PC-3 (cell line): ENCODE results near the gene LMO3. TPM values are rescaled to one million over a fixed set of nuclear protein-coding genes. Genes with fewer than 3 reads are reported as not detected.

ENCODE experiments used
- ATAC-seq: fragments of 200-7000 bp; cut with Tn5 transposase; 2 replicates; pipeline ENCODE4 v1.9.1; 2020; ENCODE audit warnings: mild to moderate bottlenecking, moderate library complexity
- BruUV-seq: library from RNA; stranded (reverse); fragments of 400-500 nt; replicated peaks from 2 replicates; lab custom pipeline; 2021; lab: Mats Ljungman, UMichigan
- CTCF ChIA-PET: fragments of 300-600 bp; sonication (Branson Sonifier 250); formaldehyde crosslinking; loops from one replicate; lab custom pipeline; 2022; ENCODE audit warnings: antibody characterized with exemption; lab: Charles Lee
- POLR2A ChIA-PET: fragments of 300-600 bp; sonication (Branson Sonifier 250); formaldehyde crosslinking; loops from one replicate; lab custom pipeline; 2022; ENCODE audit warnings: antibody characterized with exemption; ENCODE audit not compliant: unreplicated experiment; lab: Charles Lee
- DNase-seq: peaks from one replicate; pipeline ENCODE4 v3.0.0-alpha.2; 2015
- H2AFZ ChIP-seq: fragments of 300-600 bp; sonication (generic); 2 replicates; pipeline ENCODE4 v1.6.0; 2016; ENCODE audit warnings: antibody characterized with exemption, low read length
- H3F3A ChIP-seq: fragments of 300-600 bp; sonication (generic); one replicate; pipeline ENCODE4 v1.6.0; 2017; ENCODE audit warnings: antibody characterized with exemption, low read length, control low read depth, mild to moderate bottlenecking; ENCODE audit not compliant: unreplicated experiment
- H3K27ac ChIP-seq: fragments of 300-600 bp; sonication (generic); 2 replicates; pipeline ENCODE4 v1.5.1; 2016; ENCODE audit warnings: mild to moderate bottlenecking, low read length
- H3K27me3 ChIP-seq: fragments of 300-600 bp; sonication (generic); 2 replicates; pipeline ENCODE4 v1.6.1; 2016; ENCODE audit warnings: low read length, mixed read lengths
- H3K36me3 ChIP-seq: fragments of 300-600 bp; sonication (generic); 2 replicates; pipeline ENCODE4 v1.6.1; 2016; ENCODE audit warnings: low read depth, mixed run types, low read length, mixed read lengths
- H3K4me1 ChIP-seq: fragments of 300-600 bp; sonication (generic); 2 replicates; pipeline ENCODE4 v1.5.1; 2016; ENCODE audit warnings: low read length; ENCODE audit not compliant: insufficient read depth
- H3K4me2 ChIP-seq: fragments of 300-600 bp; sonication (generic); 2 replicates; pipeline ENCODE4 v1.6.0; 2016; ENCODE audit warnings: low read length
- H3K4me3 ChIP-seq: fragments of 300-600 bp; sonication (generic); 2 replicates; pipeline ENCODE4 v1.5.1; 2016; ENCODE audit warnings: mild to moderate bottlenecking, low read length, mixed read lengths
- H3K79me2 ChIP-seq: fragments of 300-600 bp; sonication (generic); 2 replicates; pipeline ENCODE4 v1.6.1; 2017; ENCODE audit warnings: low read length, mixed read lengths
- H3K9ac ChIP-seq: fragments of 300-600 bp; sonication (generic); 2 replicates; pipeline ENCODE4 v1.6.0; 2016; ENCODE audit warnings: mild to moderate bottlenecking, low read length
- H3K9me2 ChIP-seq: fragments of 300-600 bp; sonication (generic); replicated peaks from 2 replicates; pipeline ENCODE4 v1.6.1; 2016; ENCODE audit warnings: mixed run types, low read length, mixed read lengths
- H3K9me3 ChIP-seq: fragments of 300-600 bp; sonication (generic); 2 replicates; pipeline ENCODE4 v1.6.1; 2016; ENCODE audit warnings: low read length, mixed read lengths
- H4K20me1 ChIP-seq: fragments of 300-600 bp; sonication (generic); 2 replicates; pipeline ENCODE4 v1.6.1; 2016; ENCODE audit warnings: low read length, mixed read lengths
- CTCF ChIP-seq: fragments of 300-600 bp; sonication (generic); conservative IDR thresholded peaks from 2 replicates; pipeline ENCODE4 v1.5.1; 2017; ENCODE audit warnings: antibody characterized with exemption, low read depth, mild to moderate bottlenecking, low read length
- EZH2 ChIP-seq: fragments of 300-600 bp; sonication (generic); IDR thresholded peaks from one replicate; pipeline ENCODE4 v1.6.1; 2017; ENCODE audit warnings: antibody characterized with exemption, mild to moderate bottlenecking, low read length; ENCODE audit not compliant: unreplicated experiment
- EZH2phosphoT487 ChIP-seq: fragments of 300-600 bp; sonication (generic); IDR thresholded peaks from 2 replicates; pipeline ENCODE4 v1.6.1; 2018; ENCODE audit warnings: mild to moderate bottlenecking, antibody characterized with exemption, low read length, borderline replicate concordance
- intact Hi-C: fragments of 100-400 bp; cut with micrococcal nuclease; formaldehyde crosslinking; loops from 2 replicates; pipeline ENCODE4 v1.9.0; 2023
- total RNA-seq: library from RNA; depleted of rRNA; stranded (reverse); fragments of >200 nt; gene quantifications from 2 replicates; pipeline ENCODE4 v1.2.3, GENCODE V29; 2014

The LMO3 gene
- total RNA-seq, 1 experiment from 2014 or later, result 2.3 TPM

- Histone ChIP-seq H3K27ac (no peak overlapping the region), H3K4me1 (no peaks in the 10 kb centered on the region), H3K9me3 (no peaks in the 10 kb centered on the region), H3K36me3 (no peaks in the 10 kb centered on the region), H3K4me3 (no peak overlapping the region), H3K4me2 (no peak overlapping the region), H3K79me2 (no peaks in the 10 kb centered on the region), H3K9ac (no peak overlapping the region), H4K20me1 (no peaks in the 10 kb centered on the region), H2AFZ (no peak overlapping the region), H3K9me2 (no peaks in the 10 kb centered on the region), H3F3A (no peaks in the 10 kb centered on the region), H3K27me3 (no peaks in the 10 kb centered on the region)
- ChIA-PET CTCF (no interaction called here), POLR2A (no interaction called here)
- no peak for TF ChIP-seq EZH2phosphoT487
- TF ChIP-seq CTCF, result no peak
- DNase-seq (no peak), ATAC-seq (no peak)
- BruUV-seq, result no TSS peak
- intact Hi-C loops, result no loop called here
Measured at GRCh38 chr12:16504200-16504599, 101.8 kb downstream of the LMO3 start.

GRCh38 chr12:16499611-16500010 lies 106.4 kb downstream of the LMO3 start:
- H3K4me1 ChIP-seq, result no peaks in the 10 kb centered on the region
- no peak for TF ChIP-seq EZH2
- no peak for TF ChIP-seq EZH2phosphoT487
- intact Hi-C loops, result no loop called here
- H3K4me2 ChIP-seq, result no peak overlapping the region
- H3K27me3 ChIP-seq, result no peaks in the 10 kb centered on the region
- no peak for DNase-seq
- no peak overlapping the region for H3K9ac ChIP-seq
- ChIA-PET POLR2A (no interaction called here), CTCF (no interaction called here)
- BruUV-seq, result no TSS peak
- ATAC-seq, result no peak
- no peak overlapping the region for H2AFZ ChIP-seq
- H3K9me2 ChIP-seq, result no peaks in the 10 kb centered on the region
- H3F3A ChIP-seq, result no peaks in the 10 kb centered on the region
- H3K27ac ChIP-seq, result no peak overlapping the region
- no peaks in the 10 kb centered on the region for H4K20me1 ChIP-seq
- H3K9me3 ChIP-seq, result no peaks in the 10 kb centered on the region
- H3K79me2 ChIP-seq, result no peaks in the 10 kb centered on the region
- no peaks in the 10 kb centered on the region for H3K36me3 ChIP-seq
- H3K4me3 ChIP-seq, result no peak overlapping the region
